ENCODE results near the gene HGS.

HGS gene

GRCh38 chr17:81707725-81708646, 24.2 kb downstream of the HGS start:
- FAIRE-seq (no peak), DNase-seq (ENCODE audit: insufficient read length, low spot score) (no peak)
- no peak for TF ChIP-seq TAF1 (IDR thresholded peaks at IDR 0.05; ENCODE audit: low read depth, low read length)
- TF ChIP-seq POLR2A (IDR thresholded peaks at IDR 0.05; ENCODE audit: low read depth, low read length): 0 out of 2 replicates have a peak, but pooled peaks have one; percentile 41

- DNase-seq (ENCODE audit: insufficient read length, low spot score) (no peak), FAIRE-seq (no peak)
- peak; percentile 38; the same call in 1 of the 2 replicates for TF ChIP-seq POLR2A (IDR thresholded peaks at IDR 0.05; ENCODE audit: low read depth, low read length)
- TF ChIP-seq POLR2AphosphoS5 (IDR thresholded peaks at IDR 0.05; ENCODE audit: low read depth, low read length): peak; percentile 81
- no peak for TF ChIP-seq SPI1 (IDR thresholded peaks at IDR 0.05; ENCODE audit: low read depth, low read length)
Observed at GRCh38 chr17:81708739-81709185, 25.0 kb downstream of the HGS start.

- TF ChIP-seq SPI1 (IDR thresholded peaks at IDR 0.05; ENCODE audit: low read depth, low read length) (no peak), POLR2AphosphoS5 (IDR thresholded peaks at IDR 0.05; ENCODE audit: low read depth, low read length) (peak; percentile 10; the same call in 1 of the 2 replicates)
- DNase-seq (ENCODE audit: insufficient read length, low spot score): no peak
- peak; percentile 28 for FAIRE-seq
Observed at GRCh38 chr17:81710514-81711308, 26.9 kb downstream of the HGS start.

- FAIRE-seq (peak; percentile 71), DNase-seq (ENCODE audit: insufficient read length, low spot score) (peak; percentile 94)
- TF ChIP-seq PAX5 (IDR thresholded peaks at IDR 0.05; ENCODE audit: insufficient read depth, low read length, severe bottlenecking): no peak
- TF ChIP-seq TAF1 (IDR thresholded peaks at IDR 0.05; ENCODE audit: low read depth, low read length): 0 out of 2 replicates have a peak, but pooled peaks have one; percentile 29
Observed at GRCh38 chr17:81711814-81712467, 28.1 kb downstream of the HGS start, which contains the start of gene SLC25A10. SLC25A10 (plus strand) TSS chr17:81712284; CDS start chr17:81712427, 143 bp downstream.

- DNase-seq (ENCODE audit: insufficient read length, low spot score) (peak; percentile 53), FAIRE-seq (no peak)
- TF ChIP-seq PAX5 (IDR thresholded peaks at IDR 0.05; ENCODE audit: insufficient read depth, low read length, severe bottlenecking) (no peak), SPI1 (IDR thresholded peaks at IDR 0.05; ENCODE audit: low read depth, low read length) (no peak), POLR2AphosphoS5 (IDR thresholded peaks at IDR 0.05; ENCODE audit: low read depth, low read length) (peak; percentile 46; the same call in 1 of the 2 replicates), TAF1 (IDR thresholded peaks at IDR 0.05; ENCODE audit: low read depth, low read length) (no peak), POU2F2 (IDR thresholded peaks at IDR 0.05; ENCODE audit: low read depth, low read length) (no peak), POLR2A (IDR thresholded peaks at IDR 0.05; ENCODE audit: low read depth, low read length) (no peak)
Observed at GRCh38 chr17:81712468-81713003, 28.7 kb downstream of the HGS start.

GRCh38 chr17:81713004-81713555, 29.3 kb downstream of the HGS start:
- FAIRE-seq (no peak), DNase-seq (ENCODE audit: insufficient read length, low spot score) (no peak)

GRCh38 chr17:81713556-81714411, 30.0 kb downstream of the HGS start:
- FAIRE-seq: no peak
- no peak for DNase-seq (ENCODE audit: insufficient read length, low spot score)
- TF ChIP-seq POLR2AphosphoS5 (IDR thresholded peaks at IDR 0.05; ENCODE audit: low read depth, low read length): no peak
- no peak for TF ChIP-seq POLR2A (IDR thresholded peaks at IDR 0.05; ENCODE audit: low read depth, low read length)
- no peak for TF ChIP-seq SPI1 (IDR thresholded peaks at IDR 0.05; ENCODE audit: low read depth, low read length)

More at GRCh38 chr17:81713004-81713555, 29.3 kb downstream of the HGS start:
- TF ChIP-seq PAX5 (IDR thresholded peaks at IDR 0.05; ENCODE audit: insufficient read depth, low read length, severe bottlenecking): no peak
- no peak for TF ChIP-seq TAF1 (IDR thresholded peaks at IDR 0.05; ENCODE audit: low read depth, low read length)
- no peak for TF ChIP-seq POU2F2 (IDR thresholded peaks at IDR 0.05; ENCODE audit: low read depth, low read length)
- no peak for TF ChIP-seq SPI1 (IDR thresholded peaks at IDR 0.05; ENCODE audit: low read depth, low read length)
- TF ChIP-seq POLR2A (IDR thresholded peaks at IDR 0.05; ENCODE audit: low read depth, low read length): no peak
- TF ChIP-seq POLR2AphosphoS5 (IDR thresholded peaks at IDR 0.05; ENCODE audit: low read depth, low read length): no peak; the same call in 1 of the 2 replicates

GRCh38 chr17:81714412-81715106, 30.7 kb downstream of the HGS start:
- TF ChIP-seq POLR2AphosphoS5 (IDR thresholded peaks at IDR 0.05; ENCODE audit: low read depth, low read length) (no peak), POLR2A (IDR thresholded peaks at IDR 0.05; ENCODE audit: low read depth, low read length) (no peak; the same call in 1 of the 2 replicates), TAF1 (IDR thresholded peaks at IDR 0.05; ENCODE audit: low read depth, low read length) (no peak), PAX5 (IDR thresholded peaks at IDR 0.05; ENCODE audit: insufficient read depth, low read length, severe bottlenecking) (no peak), SPI1 (IDR thresholded peaks at IDR 0.05; ENCODE audit: low read depth, low read length) (no peak), POU2F2 (IDR thresholded peaks at IDR 0.05; ENCODE audit: low read depth, low read length) (no peak)
- no peak for FAIRE-seq
- no peak for DNase-seq (ENCODE audit: insufficient read length, low spot score)
